Measurements from ENCODE around the gene EPS15. TPM values are rescaled to one million over a fixed set of nuclear protein-coding genes. Genes with fewer than 3 reads are reported as not detected.

EPS15 gene
- total RNA-seq, 1 experiment from 2014 or later: 37.1 TPM

DNA sequence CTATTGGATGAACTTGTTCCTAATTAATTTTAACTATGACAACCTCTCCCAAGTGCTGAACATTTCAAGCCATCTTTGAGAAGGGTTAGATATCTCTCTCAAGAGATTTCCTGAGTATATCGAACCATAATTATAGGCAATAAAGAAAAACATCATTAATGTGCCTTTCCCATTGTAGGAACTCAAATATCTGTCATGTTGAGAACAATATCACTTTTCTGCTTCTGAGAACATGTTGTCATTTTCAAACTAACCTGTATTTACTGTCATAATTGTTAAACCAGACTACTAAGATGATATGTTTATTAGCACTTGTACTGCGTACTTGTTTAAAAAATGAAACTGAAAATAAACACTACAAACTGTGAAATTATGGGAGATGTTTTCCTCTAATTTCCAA, 4.3 kb downstream of the EPS15 start (continued):
- TF ChIP-seq, protein P1, sequence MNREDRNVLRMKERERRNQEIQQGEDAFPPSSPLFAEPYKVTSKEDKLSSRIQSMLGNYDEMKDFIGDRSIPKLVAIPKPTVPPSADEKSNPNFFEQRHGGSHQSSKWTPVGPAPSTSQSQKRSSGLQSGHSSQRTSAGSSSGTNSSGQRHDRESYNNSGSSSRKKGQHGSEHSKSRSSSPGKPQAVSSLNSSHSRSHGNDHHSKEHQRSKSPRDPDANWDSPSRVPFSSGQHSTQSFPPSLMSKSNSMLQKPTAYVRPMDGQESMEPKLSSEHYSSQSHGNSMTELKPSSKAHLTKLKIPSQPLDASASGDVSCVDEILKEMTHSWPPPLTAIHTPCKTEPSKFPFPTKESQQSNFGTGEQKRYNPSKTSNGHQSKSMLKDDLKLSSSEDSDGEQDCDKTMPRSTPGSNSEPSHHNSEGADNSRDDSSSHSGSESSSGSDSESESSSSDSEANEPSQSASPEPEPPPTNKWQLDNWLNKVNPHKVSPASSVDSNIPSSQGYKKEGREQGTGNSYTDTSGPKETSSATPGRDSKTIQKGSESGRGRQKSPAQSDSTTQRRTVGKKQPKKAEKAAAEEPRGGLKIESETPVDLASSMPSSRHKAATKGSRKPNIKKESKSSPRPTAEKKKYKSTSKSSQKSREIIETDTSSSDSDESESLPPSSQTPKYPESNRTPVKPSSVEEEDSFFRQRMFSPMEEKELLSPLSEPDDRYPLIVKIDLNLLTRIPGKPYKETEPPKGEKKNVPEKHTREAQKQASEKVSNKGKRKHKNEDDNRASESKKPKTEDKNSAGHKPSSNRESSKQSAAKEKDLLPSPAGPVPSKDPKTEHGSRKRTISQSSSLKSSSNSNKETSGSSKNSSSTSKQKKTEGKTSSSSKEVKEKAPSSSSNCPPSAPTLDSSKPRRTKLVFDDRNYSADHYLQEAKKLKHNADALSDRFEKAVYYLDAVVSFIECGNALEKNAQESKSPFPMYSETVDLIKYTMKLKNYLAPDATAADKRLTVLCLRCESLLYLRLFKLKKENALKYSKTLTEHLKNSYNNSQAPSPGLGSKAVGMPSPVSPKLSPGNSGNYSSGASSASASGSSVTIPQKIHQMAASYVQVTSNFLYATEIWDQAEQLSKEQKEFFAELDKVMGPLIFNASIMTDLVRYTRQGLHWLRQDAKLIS (CRISPR knock-in tag; IDR thresholded peaks at IDR 0.05; ENCODE audit: borderline replicate concordance): no peak
- TF ChIP-seq SMAD3 (CRISPR knock-in tag; IDR thresholded peaks at IDR 0.05; ENCODE audit: borderline replicate concordance) (no peak), SP1 (CRISPR knock-in tag; conservative IDR thresholded peaks at IDR 0.05) (no peak), NFE2L1 (CRISPR knock-in tag; IDR thresholded peaks at IDR 0.05) (no peak), TEAD1 (CRISPR knock-in tag; IDR thresholded peaks at IDR 0.05) (no peak), NR2C2 (CRISPR knock-in tag; IDR thresholded peaks at IDR 0.05) (no peak)
- TF ChIP-seq, protein P2, sequence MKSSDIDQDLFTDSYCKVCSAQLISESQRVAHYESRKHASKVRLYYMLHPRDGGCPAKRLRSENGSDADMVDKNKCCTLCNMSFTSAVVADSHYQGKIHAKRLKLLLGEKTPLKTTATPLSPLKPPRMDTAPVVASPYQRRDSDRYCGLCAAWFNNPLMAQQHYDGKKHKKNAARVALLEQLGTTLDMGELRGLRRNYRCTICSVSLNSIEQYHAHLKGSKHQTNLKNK (CRISPR knock-in tag; IDR thresholded peaks at IDR 0.05): no peak
- TF ChIP-seq, protein P3, sequence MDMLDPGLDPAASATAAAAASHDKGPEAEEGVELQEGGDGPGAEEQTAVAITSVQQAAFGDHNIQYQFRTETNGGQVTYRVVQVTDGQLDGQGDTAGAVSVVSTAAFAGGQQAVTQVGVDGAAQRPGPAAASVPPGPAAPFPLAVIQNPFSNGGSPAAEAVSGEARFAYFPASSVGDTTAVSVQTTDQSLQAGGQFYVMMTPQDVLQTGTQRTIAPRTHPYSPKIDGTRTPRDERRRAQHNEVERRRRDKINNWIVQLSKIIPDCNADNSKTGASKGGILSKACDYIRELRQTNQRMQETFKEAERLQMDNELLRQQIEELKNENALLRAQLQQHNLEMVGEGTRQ (CRISPR knock-in tag; IDR thresholded peaks at IDR 0.05): no peak

DNA sequence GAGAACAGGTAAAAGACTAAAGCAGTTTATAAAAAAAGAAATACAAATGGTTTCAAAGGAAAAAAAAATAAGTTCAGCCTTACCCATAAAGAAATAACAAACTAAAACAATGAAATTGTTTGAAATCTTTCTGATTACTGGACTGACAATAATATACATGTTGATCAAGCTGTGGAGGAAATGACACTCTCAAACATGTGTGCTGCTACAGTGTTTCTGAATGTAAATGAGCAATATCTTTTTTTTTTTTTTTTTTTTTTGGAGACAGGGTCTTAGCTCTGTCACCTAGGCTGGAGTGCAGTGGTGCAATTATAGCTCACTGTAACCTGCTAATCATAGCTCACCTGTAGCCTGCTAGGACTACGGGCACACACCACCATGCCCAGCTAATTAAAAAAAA, 6.5 kb downstream of the EPS15 start:
- TF ChIP-seq, protein P4, sequence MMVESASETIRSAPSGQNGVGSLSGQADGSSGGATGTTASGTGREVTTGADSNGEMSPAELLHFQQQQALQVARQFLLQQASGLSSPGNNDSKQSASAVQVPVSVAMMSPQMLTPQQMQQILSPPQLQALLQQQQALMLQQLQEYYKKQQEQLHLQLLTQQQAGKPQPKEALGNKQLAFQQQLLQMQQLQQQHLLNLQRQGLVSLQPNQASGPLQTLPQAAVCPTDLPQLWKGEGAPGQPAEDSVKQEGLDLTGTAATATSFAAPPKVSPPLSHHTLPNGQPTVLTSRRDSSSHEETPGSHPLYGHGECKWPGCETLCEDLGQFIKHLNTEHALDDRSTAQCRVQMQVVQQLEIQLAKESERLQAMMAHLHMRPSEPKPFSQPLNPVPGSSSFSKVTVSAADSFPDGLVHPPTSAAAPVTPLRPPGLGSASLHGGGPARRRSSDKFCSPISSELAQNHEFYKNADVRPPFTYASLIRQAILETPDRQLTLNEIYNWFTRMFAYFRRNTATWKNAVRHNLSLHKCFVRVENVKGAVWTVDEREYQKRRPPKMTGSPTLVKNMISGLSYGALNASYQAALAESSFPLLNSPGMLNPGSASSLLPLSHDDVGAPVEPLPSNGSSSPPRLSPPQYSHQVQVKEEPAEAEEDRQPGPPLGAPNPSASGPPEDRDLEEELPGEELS (CRISPR knock-in tag; IDR thresholded peaks at IDR 0.05): no peak
- TF ChIP-seq IRF2 (CRISPR knock-in tag; IDR thresholded peaks at IDR 0.05; ENCODE audit: borderline replicate concordance, low read depth) (no peak), ZNF416 (CRISPR knock-in tag; IDR thresholded peaks at IDR 0.05) (no peak), TCF7 (CRISPR knock-in tag; IDR thresholded peaks at IDR 0.05; ENCODE audit: low read depth) (no peak), NFE2L1 (CRISPR knock-in tag; IDR thresholded peaks at IDR 0.05) (no peak), ESRRA (CRISPR knock-in tag; IDR thresholded peaks at IDR 0.05; ENCODE audit: borderline replicate concordance) (no peak), SP1 (CRISPR knock-in tag; conservative IDR thresholded peaks at IDR 0.05) (no peak), NR2C2 (CRISPR knock-in tag; IDR thresholded peaks at IDR 0.05) (no peak), KAT7 (CRISPR knock-in tag; IDR thresholded peaks at IDR 0.05; ENCODE audit: borderline replicate concordance) (no peak), CBFB (CRISPR knock-in tag; IDR thresholded peaks at IDR 0.05; ENCODE audit: low read depth) (no peak), ETV6 (CRISPR knock-in tag; IDR thresholded peaks at IDR 0.05) (no peak), ZBTB21 (CRISPR knock-in tag; IDR thresholded peaks at IDR 0.05; ENCODE audit: borderline replicate concordance) (no peak), TP53 (CRISPR knock-in tag; IDR thresholded peaks at IDR 0.05) (no peak)
- TF ChIP-seq, protein P5, sequence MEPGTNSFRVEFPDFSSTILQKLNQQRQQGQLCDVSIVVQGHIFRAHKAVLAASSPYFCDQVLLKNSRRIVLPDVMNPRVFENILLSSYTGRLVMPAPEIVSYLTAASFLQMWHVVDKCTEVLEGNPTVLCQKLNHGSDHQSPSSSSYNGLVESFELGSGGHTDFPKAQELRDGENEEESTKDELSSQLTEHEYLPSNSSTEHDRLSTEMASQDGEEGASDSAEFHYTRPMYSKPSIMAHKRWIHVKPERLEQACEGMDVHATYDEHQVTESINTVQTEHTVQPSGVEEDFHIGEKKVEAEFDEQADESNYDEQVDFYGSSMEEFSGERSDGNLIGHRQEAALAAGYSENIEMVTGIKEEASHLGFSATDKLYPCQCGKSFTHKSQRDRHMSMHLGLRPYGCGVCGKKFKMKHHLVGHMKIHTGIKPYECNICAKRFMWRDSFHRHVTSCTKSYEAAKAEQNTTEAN (CRISPR knock-in tag; IDR thresholded peaks at IDR 0.05): no peak
- TF ChIP-seq, protein P6, sequence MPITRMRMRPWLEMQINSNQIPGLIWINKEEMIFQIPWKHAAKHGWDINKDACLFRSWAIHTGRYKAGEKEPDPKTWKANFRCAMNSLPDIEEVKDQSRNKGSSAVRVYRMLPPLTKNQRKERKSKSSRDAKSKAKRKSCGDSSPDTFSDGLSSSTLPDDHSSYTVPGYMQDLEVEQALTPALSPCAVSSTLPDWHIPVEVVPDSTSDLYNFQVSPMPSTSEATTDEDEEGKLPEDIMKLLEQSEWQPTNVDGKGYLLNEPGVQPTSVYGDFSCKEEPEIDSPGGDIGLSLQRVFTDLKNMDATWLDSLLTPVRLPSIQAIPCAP (CRISPR knock-in tag; IDR thresholded peaks at IDR 0.05): no peak
- TF ChIP-seq, protein P7, sequence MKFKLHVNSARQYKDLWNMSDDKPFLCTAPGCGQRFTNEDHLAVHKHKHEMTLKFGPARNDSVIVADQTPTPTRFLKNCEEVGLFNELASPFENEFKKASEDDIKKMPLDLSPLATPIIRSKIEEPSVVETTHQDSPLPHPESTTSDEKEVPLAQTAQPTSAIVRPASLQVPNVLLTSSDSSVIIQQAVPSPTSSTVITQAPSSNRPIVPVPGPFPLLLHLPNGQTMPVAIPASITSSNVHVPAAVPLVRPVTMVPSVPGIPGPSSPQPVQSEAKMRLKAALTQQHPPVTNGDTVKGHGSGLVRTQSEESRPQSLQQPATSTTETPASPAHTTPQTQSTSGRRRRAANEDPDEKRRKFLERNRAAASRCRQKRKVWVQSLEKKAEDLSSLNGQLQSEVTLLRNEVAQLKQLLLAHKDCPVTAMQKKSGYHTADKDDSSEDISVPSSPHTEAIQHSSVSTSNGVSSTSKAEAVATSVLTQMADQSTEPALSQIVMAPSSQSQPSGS (CRISPR knock-in tag; IDR thresholded peaks at IDR 0.05; ENCODE audit: borderline replicate concordance, low read depth): no peak
- ChIA-PET POLR2A (interaction anchor here (0.6 kb wide), 1 partner anchor 391 kb away, joined by 3 read pairs; no protein-coding TSS in a partner anchor), CTCF (no interaction called here)

More for the DNA sequence above, 6.5 kb downstream of the EPS15 start:
- DNase-seq (ENCODE audit: low spot score): no peak
- H3K9me3 Mint-ChIP-seq: no peaks in the 10 kb centered on the region
- H3K36me3 Mint-ChIP-seq: no peaks in the 10 kb centered on the region
- H3K27ac Mint-ChIP-seq: no peak overlapping the region
- no peak overlapping the region for H3K4me3 Mint-ChIP-seq
- ATAC-seq: no peak
- no peaks in the 10 kb centered on the region for H3K27me3 Mint-ChIP-seq (ENCODE audit: low read depth)
- peaks cover 32% of the 10 kb centered on the region for H3K4me1 Mint-ChIP-seq
